ACHN (cell line): Measurements from ENCODE around the gene RBP2.

Source experiments
- DNase-seq: peaks from one replicate; pipeline ENCODE4 v3.0.0-alpha.2; 2015
- in situ Hi-C: cut with HindIII; loops from 2 replicates; pipeline ENCODE4 v1.10.0; 2017; ENCODE audit warnings: low sequenced_read_pairs, low pct_ligation_motif_present, low pct_unique_long_range_greater_than_20kb

RBP2 gene

GRCh38 chr3:139454346-139454745, 22.0 kb downstream of the RBP2 start:
- DNase-seq = no peak
- in situ Hi-C loops = no loop called here

- no peak for DNase-seq
- in situ Hi-C loops = no loop called here
Observed at GRCh38 chr3:139450159-139450558, 26.2 kb downstream of the RBP2 start.

GRCh38 chr3:139449566-139449965, 26.8 kb downstream of the RBP2 start:
- in situ Hi-C loops = no loop called here
- no peak for DNase-seq

GRCh38 chr3:139448104-139448503, 28.2 kb downstream of the RBP2 start:
- in situ Hi-C loops = no loop called here
- no peak for DNase-seq

GRCh38 chr3:139447486-139447885, 28.8 kb downstream of the RBP2 start:
- DNase-seq = no peak
- in situ Hi-C loops = no loop called here

GRCh38 chr3:139444446-139444845, 31.9 kb downstream of the RBP2 start:
- in situ Hi-C loops = no loop called here
- DNase-seq = no peak

- DNase-seq = no peak
- in situ Hi-C loops = no loop called here
Observed at GRCh38 chr3:139443186-139443585, 33.1 kb downstream of the RBP2 start.

- in situ Hi-C loops = no loop called here
- DNase-seq = no peak
Observed at GRCh38 chr3:139441656-139442055, 34.7 kb downstream of the RBP2 start.

- DNase-seq = no peak
- in situ Hi-C loops = no loop called here
Observed at GRCh38 chr3:139440639-139441556, 35.4 kb downstream of the RBP2 start.

GRCh38 chr3:139439278-139439677, 37.0 kb downstream of the RBP2 start:
- no peak for DNase-seq
- in situ Hi-C loops = no loop called here

GRCh38 chr3:139434764-139435307, 41.5 kb downstream of the RBP2 start:
- in situ Hi-C loops = no loop called here
- no peak for DNase-seq

GRCh38 chr3:139434228-139434627, 42.1 kb downstream of the RBP2 start:
- in situ Hi-C loops = no loop called here
- DNase-seq = no peak

- DNase-seq = no peak
- in situ Hi-C loops = no loop called here
Observed at GRCh38 chr3:139433089-139433488, 43.2 kb downstream of the RBP2 start.

GRCh38 chr3:139430493-139430892, 45.8 kb downstream of the RBP2 start:
- no peak for DNase-seq
- in situ Hi-C loops = no loop called here

- in situ Hi-C loops = no loop called here
- DNase-seq = peak; percentile 69
Observed at GRCh38 chr3:139427283-139428060, 48.8 kb downstream of the RBP2 start.

- in situ Hi-C loops = no loop called here
- no peak for DNase-seq
Observed at GRCh38 chr3:139425745-139426400, 50.4 kb downstream of the RBP2 start.

GRCh38 chr3:139423232-139423631, 53.1 kb downstream of the RBP2 start:
- no peak for DNase-seq
- in situ Hi-C loops = no loop called here

GRCh38 chr3:139421460-139421859, 54.9 kb downstream of the RBP2 start:
- in situ Hi-C loops = no loop called here
- no peak for DNase-seq

GRCh38 chr3:139421040-139421439, 55.3 kb downstream of the RBP2 start:
- in situ Hi-C loops = no loop called here
- DNase-seq = no peak
